GM03348 (cell line): ENCODE measurements around the gene OTOS.

Experiments
- DNase-seq: peaks from one replicate; pipeline ENCODE4 v3.0.0; 2012; ENCODE audit warnings: low spot score

The OTOS gene

DNA sequence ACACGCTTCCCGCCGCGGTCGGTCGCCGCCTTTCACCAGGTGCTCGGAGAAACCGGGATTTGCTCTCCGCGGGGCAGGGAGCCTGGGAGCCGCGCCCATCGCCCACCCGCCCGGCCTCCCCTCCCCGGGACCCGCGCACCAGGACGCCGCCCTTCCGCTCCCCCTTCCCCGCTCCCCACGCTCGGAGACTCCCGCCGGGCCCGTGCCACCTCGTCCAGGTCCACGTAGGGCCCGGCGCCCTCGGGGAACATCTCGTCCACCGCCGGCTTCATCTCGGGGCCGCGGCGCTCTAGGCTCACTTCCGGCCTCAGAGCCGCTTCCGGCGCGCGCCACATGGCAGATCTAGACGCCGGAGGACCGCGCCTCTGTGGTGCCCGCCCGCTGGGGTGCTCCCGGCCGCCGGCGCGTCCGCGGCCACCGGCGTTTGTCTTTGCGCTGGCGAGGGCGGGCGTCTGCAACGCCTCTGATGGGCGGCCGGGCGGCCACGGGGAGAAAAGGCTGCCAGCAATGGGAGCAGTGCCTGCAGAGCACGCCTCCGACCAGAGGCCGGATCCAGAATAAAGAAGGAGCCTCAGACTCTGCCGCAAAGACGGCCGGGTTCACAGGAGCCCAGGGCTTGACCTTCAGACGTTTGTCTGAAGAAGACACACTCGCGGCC lies 4.3 kb downstream of the OTOS start, which contains the start of gene COPS9:
TSS of gene COPS9 (minus strand) at position 293 of the 658 bp plus-strand sequence. CDS start at position 272, 21 bp downstream.
- DNase-seq, result peak; percentile 98

DNA sequence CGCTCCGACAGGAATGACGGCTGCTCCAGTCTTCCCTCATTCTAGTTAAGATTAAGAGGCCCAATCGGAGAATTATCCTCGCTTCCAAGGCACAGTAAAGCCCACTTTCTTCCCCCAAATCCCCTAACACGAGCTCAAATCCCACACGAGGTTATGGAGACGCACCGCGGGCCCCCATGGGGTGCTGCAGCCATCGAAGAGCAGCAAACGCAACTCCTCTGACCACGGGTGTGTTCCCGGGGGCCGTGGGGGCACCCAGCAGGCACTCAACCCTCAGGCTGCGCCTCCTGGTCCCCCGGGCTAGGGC lies 4.8 kb downstream of the OTOS start:
- DNase-seq, result no peak

DNA sequence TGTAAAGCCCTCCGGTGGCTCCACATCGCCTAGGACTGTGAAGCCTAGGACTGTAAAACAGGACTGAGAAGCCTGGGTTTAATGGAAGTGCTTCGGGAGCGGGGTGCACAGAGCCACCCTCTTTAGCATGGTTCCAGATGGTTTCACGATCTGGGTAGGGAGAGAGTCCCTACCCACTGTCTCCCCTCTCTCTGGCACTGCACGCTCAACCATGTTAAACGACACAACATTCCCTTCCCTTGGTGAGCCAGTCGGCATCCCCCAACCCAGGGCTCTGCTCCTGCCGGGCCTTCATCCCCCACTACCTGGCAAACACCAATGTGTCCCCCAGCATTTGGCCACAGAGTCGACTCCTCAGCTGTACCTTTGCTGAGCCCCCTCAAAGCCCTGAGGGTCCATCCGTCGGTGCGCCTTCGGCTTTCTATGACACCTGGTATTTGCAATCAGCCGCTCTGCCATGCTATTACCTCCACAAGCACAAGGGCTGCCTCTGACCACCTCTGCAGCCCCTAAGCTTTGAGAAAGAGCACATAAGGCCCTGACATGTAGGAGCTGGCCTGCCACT lies 5.4 kb downstream of the OTOS start:
- no peak for DNase-seq

DNA sequence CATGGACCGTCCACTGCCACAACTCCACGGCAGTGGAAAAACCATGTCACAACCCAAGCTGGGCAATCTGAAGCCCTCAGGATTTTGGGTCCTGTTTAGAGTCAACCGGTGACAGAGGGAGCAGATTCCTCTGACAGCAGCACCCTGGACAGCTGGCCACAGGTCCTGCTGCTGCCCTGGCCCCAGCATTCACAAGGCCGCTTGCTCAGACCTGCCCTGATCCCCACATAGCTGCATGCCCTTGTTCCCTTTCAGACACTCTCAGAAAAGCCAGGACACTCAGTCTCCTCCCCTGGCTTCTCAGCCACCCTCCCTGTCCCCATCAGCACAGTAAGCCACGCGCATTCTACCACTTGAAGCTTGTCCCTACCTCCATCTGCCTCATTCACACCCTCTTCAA lies 6.0 kb downstream of the OTOS start:
- no peak for DNase-seq

DNA sequence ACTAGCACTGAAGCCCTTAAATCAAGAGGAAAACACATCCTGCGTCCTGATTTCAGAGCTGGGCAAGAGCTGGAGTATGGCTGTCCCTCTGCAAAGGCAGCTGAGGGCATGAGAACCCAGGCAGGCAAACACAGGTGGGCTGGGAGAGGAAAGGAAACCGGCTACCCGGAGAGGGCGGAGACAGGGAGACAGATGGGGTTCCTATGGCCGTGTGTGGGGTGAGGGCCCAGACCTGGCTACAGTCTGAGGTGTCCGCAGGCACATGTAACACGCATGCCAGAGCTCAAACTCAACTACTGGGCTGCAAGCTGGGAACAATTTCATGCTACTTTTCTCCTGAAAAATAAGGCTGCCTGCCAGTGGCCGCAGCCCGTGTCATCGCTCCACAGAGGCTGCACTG lies 7.1 kb downstream of the OTOS start:
- no peak for DNase-seq

DNA sequence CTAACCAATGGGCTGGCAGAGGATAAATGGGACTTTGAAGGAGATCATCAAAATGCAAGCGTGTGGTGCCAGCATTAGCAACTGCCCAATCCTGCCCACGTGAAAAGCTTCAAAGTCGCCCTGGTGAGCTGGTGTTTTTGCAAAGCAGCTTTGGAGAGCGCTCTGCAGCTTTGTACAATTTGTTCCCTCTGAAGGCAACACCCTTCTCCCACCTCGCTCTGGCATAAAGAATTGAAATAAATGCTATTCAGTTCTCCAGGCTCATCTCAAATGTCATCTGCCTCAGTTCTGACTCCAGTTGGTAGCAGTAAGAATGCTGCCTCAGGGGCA lies 7.8 kb downstream of the OTOS start:
- DNase-seq, result no peak

DNA sequence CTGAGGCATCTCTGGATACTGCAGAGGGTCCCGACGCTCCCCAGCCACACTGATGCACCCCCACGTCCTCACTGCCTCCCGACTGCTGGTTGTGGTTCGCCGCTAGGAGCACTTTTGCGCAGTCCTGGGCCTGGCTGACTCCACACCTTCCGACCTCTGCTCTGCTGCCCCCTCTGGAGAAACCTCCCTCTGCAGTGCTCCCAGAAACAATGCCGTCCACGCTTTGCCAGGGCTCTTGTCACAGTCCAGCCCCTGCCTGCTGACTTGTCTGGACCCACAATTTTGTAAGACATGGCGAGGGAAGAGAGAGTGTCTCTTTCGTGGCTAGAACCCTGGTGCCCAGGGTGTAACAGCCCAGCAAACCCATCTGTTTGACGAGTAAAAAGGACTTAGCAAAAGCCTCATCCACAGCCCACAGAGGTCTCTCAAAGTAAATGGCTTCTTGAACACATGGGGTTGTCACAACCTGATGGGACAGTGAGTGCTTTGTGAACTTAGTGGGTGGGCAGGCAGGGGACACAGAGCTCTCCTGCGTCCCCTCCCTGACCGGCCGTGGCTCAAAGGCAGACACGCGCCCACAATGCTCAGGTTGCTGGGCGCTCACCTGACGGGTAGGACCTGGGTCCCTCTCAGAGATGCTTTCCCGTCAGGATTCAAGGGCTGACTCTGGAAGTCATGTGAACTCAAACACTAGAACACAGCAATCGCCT lies 8.4 kb downstream of the OTOS start:
- DNase-seq, result no peak

DNA sequence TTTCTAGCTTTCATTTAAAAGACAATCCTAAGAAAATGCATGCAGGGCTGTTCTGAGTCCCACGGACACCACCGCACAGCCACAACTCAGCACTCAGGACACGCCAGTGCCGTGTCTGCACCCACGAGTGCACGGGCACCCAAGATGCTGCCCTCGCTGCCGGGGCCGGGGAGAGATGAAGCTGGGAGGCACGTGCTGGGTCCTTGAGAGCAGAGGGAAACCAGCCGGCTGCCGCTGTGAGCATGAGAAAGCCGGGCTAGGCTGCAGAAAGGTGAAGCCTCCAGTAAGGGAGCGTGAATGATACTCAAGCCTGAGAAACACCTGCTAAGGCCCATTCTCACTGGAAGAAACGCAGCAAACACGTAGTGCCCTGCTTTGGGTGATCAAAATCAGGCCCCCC lies 9.2 kb downstream of the OTOS start:
- no peak for DNase-seq

DNA sequence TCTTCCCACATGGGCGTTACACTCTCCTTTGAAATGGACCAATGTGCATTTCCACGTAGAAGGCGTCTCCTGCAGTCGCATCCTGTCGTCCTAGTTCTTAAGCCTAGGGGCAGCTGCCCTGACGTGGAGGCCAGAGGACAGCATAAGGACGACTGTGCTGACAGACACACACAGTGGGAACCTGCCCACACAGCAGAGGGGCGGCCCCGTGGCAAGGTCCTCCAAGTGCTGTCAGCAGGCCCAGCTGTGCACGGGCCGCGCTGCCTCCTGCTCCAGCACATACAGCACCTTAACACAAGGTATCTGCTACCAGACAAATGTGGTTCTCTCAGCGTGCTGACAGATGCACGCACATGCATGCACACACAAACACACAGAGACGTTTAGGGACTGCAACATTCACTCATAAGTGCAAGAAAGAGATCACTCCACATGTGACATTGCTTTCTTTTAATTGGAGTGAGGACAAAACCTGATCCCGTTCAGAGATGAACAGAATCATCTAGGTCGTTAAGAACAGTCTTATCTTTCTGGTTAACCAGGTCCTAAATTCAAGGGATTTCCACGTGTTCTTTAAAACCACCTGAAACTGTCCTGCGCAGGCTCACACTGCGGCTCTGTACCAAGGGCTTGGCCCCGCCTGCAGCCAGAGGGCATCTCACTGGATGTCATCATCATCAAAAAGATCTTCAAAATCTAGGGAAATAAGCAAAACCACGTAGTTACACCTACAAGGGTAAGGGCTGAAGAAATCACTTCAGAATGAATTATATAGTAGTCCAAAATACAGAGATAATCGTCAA lies 9.9 kb downstream of the OTOS start:
- no peak for DNase-seq

DNA sequence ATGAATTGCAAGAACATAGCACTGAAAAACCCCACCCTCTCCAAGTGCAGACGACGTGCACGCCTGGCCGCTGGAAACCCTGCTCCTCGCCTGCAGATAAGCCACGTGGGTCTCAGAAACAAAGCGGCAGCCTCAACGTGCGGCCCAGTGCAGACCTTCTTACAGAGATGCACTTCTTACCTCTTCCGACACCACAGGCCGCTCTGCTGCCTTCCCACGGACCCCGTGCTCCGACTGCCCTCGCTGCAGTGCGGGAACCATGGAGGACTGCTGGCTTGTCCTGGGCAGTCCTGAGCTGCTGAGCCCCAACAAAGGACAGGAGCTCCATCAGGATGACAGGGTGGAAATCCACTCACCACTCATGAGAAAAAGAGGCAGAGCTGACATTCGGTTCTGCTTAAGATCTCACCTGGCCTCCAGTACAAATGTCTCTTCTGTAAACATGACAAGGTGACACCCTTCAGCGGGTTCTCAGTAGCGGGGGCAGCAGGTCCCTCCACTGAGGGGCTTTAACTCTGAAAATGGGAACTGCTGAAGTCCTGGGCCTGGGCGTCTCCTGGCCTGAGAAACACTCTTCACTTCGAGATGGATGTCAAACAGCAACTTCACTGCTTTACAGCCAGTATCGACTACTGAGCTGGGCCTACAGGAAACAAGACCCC lies 10.6 kb downstream of the OTOS start:
- DNase-seq, result no peak

DNA sequence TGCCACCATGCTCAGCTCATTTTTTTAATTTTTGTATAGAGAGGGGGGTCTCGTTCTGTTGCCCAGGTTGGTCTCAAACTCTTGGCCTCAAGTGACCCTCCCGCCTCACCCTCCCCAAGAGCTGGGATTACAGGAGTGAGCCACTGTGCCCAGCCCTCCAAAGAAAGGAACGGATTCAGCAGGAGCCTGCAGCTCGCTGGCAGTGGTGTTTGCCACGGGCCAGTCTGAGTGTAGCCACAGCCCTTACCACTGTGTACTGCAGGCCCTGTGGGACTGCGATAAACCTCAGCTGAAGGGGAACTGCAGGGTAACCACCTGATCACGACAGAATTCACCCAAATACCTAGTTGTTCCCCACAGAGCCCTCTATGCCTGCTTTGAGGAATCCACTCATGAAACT lies 11.1 kb downstream of the OTOS start:
- no peak for DNase-seq

DNA sequence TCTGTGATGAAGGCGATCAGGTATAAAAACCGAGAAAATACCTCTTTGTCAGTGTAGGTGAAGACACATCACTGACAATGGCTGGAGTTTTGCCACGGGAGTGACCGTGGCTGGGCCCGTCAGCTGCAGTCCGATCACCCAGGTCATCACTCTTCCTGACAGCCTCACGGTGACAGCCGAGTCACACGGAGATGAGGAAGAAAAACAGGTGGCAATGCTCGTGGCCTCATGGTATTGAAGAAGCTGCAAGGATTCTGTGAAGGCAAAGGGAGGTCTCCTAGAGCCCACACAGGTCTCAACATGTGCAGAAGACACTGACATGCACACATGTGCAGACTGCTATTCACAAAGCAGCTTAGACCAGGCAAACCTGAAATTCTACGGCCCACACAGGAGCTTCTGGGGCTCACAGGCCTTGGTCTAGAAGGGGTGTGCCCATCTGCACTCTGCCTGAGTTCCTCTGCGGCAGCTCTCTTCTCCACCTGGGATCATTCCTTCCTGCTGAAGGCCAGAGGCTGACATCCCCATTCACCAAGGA lies 11.8 kb downstream of the OTOS start:
- DNase-seq, result no peak

DNA sequence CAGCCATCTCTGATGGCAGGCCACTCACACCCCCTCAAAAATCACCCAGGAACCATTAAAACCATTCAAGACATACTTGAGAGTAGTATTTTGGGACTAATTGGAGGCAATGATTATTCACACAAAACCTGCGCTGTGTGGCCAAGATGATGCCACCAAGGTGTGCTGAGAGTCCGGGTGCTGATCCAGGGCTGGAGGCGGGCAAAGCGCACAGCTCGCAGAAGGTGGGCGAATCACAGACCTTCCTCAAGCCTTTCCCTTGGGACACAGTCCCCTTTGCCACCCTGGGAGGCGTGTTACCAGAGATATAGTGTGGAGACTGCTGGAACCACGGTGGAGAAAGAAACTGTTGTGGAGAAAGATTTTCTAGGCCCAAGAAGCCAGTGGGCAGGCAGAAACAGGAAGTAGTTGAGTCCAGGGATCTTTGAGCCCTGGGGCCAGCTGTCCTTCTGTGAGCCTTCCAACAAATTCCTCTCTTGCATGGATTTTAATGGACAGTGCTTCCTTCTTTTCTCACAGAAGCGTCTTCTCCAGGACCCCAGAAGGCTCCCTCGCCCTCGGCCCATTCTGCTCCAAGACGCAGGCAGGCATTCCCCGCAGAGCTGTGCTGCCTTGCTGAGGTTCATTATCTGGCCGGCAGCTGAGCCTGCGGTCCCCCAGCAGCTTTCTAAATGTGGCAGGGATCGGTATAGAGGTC lies 12.4 kb downstream of the OTOS start:
- no peak for DNase-seq

DNA sequence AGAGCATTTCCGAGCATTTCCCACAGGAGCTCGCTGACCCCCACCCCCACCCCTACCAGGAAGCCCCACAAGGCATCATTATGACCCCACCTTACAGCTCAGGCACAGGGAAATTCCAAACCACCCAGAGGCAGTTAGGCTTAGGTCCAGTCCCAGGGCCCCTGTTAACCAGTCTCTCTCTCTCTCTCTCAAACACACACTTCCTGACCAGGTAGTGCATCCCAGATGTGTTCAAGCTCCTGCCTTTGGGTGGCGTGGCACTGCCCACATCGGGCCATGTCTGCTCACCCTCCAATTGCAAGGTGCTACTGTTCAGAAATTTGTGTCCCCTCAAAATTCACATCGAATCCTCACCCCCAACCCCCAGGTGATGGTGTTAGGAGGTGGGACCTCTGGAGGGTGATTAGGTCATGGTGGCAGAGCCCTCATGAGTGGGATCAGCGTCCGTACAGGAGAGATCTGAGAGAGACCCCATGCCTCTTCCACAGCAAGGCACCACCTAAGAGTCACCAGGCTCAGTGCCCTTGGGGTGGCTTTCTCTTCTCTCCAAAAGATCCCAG lies 13.2 kb downstream of the OTOS start:
- no peak for DNase-seq

DNA sequence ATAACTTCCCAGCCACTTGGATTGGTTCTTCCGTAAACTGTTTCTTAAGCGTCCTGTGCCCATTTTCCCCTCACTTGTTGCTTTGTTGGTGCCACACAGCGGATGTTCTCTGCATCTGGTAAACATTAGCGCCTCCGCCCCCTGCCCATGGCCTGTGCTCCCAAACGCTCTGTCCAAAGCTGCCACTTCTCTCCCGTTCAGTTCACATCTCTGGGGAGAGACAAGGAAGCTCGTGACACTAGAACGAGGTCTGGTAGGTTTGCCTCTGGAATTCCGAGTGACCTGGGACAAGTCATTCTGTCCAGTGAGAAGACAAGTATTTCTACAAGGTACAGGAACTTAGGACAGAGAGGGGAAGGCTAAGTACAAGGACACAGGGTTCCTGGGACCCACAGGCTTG lies 13.7 kb downstream of the OTOS start:
- DNase-seq, result no peak

DNA sequence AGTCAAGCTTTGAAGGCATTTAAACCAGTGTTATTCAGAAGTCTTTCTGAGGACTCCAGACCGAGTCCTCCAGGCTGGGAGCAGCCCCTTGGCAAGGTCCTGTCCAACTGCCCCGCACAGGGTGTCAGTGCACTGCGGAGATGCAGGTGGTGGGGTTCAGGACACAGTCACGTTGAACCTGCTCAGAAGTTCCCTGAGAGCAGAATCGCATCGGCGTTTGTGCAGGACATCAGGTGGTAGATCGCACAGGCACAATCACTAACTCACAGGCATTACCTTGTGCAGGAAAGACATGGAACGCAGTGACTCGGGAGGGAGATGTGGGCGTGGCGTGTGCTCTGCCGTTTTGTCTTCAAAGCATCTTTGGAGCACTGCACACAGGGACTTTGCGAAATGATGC lies 14.7 kb downstream of the OTOS start:
- DNase-seq, result no peak

DNA sequence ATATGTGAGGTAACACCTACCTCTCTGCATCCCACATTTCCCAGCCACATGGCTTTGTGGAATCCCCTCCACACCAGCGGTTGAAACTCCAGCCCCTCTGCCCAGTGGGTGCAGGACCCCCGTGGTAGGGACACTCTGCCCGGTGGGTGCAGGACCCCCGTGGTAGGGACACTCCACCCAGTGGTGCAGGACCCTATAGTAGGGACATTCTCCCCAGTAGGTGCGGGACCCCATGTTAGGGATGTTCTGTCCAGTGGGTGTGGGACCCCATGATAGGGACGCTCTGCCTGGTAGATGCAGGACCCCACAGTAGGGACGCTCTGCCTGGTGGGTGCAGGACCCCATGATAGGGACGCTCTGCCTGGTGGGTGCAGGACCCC lies 15.8 kb downstream of the OTOS start:
- no peak for DNase-seq

DNA sequence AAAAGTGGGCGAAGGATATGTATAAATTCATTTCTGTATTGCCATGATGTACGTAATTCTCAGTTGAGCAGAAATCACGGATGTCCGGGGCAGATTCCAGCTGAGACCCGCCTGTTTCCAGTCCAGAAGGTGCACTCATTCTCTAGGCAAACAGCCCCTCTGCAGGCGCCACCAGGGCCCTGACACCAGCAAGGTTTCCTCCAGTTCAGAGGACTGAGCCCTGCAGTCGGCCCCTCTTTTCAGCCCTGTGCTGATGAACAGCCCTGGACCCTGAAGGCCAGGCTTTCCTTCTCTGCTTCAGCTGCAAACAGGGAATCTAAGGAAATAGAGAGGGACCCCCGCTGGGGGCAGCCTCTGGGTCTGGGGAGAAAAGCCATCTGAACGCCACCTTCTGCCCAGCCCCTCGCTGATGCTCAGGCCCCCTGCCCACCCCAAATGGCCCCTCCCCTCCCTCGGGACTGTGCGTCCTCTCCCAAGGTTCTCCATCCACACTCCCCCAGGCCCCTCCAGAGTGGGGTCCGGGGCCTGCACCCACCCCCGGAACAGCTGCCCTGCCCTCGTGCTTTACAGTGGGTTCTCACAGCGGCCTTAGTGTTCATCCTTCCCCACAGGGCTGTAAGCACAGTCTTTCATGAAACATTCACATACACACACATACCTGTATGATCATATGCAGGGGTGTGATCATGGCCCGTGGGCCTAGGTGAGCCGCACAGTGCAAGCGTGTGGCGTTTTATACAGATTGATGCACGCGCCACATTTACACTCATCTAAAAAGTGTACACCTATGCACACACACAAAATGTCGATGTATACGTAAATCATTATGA lies 16.4 kb downstream of the OTOS start:
- DNase-seq, result no peak

DNA sequence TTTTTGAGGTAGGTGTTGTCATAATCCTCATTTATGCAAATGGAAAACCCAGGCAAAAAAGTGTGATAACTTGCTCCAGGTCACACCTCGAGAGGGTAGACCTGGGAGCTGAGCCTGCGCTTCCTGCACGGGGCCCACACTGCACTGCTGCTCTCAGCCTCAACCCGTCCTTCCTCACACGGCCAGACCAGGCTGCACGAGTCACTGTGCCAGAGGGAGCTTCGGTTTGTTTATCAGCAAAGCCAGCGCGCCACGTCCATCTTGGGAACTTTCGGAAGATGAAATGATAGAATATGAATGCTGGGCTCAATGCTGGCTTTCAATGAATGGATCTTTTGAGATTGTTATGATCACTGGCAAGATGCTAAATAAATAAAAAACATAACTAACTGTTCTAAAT lies 18.8 kb downstream of the OTOS start:
- no peak for DNase-seq

DNA sequence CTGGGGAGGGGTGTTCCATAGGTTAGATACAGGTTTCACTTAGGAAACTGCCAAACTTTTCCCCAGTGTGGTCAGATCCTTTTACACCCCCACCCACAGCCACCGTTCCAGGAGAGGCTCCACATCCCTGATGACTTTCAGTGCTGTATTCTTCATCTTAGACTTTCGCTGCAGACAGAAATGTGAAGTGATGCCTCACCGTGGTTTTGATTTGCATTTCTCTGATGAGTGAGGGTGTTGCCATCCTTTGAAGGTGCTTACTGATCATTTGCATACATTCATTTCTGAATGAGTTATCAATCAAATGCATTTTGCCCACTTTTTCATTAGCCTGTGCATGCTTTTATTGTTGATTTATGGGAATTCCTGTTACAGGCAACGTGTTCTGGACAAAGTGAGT lies 19.3 kb downstream of the OTOS start:
- no peak for DNase-seq

DNA sequence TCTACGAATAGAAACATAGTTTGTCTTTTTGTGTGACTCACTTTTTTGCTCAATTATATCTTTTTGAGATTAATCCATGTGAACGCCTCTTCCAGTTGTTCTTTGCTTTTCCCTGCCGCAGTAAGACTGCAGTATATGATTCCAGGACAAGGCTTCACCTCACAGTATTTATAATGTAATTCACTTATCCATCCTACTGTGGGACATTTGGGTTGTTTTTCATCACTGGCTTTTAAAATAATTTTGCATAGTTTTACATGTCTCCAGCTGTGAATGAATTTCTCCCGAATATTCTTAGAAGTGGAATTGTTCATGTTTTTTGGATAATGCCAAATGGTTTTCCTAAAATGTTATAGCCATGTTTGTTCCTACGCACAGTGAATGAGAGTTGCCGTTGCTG lies 26.2 kb downstream of the OTOS start:
- no peak for DNase-seq
